NCI-H526 (cell line): ENCODE measurements around the gene GPR157.

Experiments
- DNase-seq, 2 experiments: peaks; one replicate each; lab custom pipeline; 2025; lab: John Stamatoyannopoulos, UW

The GPR157 gene

GRCh38 chr1:9087411-9088125 lies 41.3 kb downstream of the GPR157 start:
- DNase-seq = no peak

- DNase-seq = no peak
Observed at GRCh38 chr1:9086796-9087195, 42.1 kb downstream of the GPR157 start.

- no peak for DNase-seq
Observed at GRCh38 chr1:9086045-9086444, 42.9 kb downstream of the GPR157 start.

GRCh38 chr1:9085306-9085940 lies 43.5 kb downstream of the GPR157 start:
- DNase-seq = no peak

- DNase-seq = no peak
Observed at GRCh38 chr1:9084906-9085305, 44.0 kb downstream of the GPR157 start.

- no peak for DNase-seq
Observed at GRCh38 chr1:9081473-9081872, 47.4 kb downstream of the GPR157 start.

- DNase-seq = no peak
Observed at GRCh38 chr1:9080705-9081291, 48.1 kb downstream of the GPR157 start.

GRCh38 chr1:9079988-9080704 lies 48.8 kb downstream of the GPR157 start:
- DNase-seq = peak in 1 of 2 experiments; percentile 36

- DNase-seq = no peak
Observed at GRCh38 chr1:9078752-9079500, 50.0 kb downstream of the GPR157 start.

- no peak for DNase-seq
Observed at GRCh38 chr1:9078015-9078751, 50.7 kb downstream of the GPR157 start.

- DNase-seq = peak in 1 of 2 experiments; percentile 39
Observed at GRCh38 chr1:9075022-9075421, 53.9 kb downstream of the GPR157 start.

- DNase-seq = no peak
Observed at GRCh38 chr1:9073143-9073542, 55.8 kb downstream of the GPR157 start.

GRCh38 chr1:9071554-9072235 lies 57.2 kb downstream of the GPR157 start:
- no peak for DNase-seq

- no peak for DNase-seq
Observed at GRCh38 chr1:9070486-9070885, 58.4 kb downstream of the GPR157 start.

- no peak for DNase-seq
Observed at GRCh38 chr1:9069326-9070100, 59.4 kb downstream of the GPR157 start, which contains the start of gene SLC2A5. SLC2A5 (minus strand) TSS chr1:9069635; CDS start chr1:9069536, 99 bp downstream.

- DNase-seq = no peak
Observed at GRCh38 chr1:9068981-9069325, 59.9 kb downstream of the GPR157 start.

- no peak for DNase-seq
Observed at GRCh38 chr1:9066945-9067807, 61.7 kb downstream of the GPR157 start.

- DNase-seq = no peak
Observed at GRCh38 chr1:9065213-9065751, 63.6 kb downstream of the GPR157 start.

- peak in 1 of 2 experiments; percentile 73 for DNase-seq
Observed at GRCh38 chr1:9062846-9063245, 66.1 kb downstream of the GPR157 start.
